HuH-7.5 (cell line): Measurements from ENCODE around the gene MYO1B.

ENCODE experiments used
- DNase-seq: peaks from one replicate; pipeline ENCODE4 v3.0.0; 2011; ENCODE audit warnings: low spot score

MYO1B gene

GRCh38 chr2:191298306-191298705, 53.1 kb downstream of the MYO1B start:
- no peak for DNase-seq

- DNase-seq: no peak
These were observed 53.8 kb downstream of the MYO1B start for GRCh38 chr2:191299010-191299409.

- no peak for DNase-seq
These were observed 54.7 kb downstream of the MYO1B start for GRCh38 chr2:191299866-191300265.

GRCh38 chr2:191301971-191302370, 56.8 kb downstream of the MYO1B start:
- DNase-seq: no peak

GRCh38 chr2:191302459-191303139, 57.4 kb downstream of the MYO1B start:
- no peak for DNase-seq

GRCh38 chr2:191303140-191304005, 58.2 kb downstream of the MYO1B start:
- DNase-seq: no peak

GRCh38 chr2:191304939-191305875, 60.0 kb downstream of the MYO1B start:
- DNase-seq: no peak

- no peak for DNase-seq
These were observed 62.8 kb downstream of the MYO1B start for GRCh38 chr2:191308026-191308425.

- DNase-seq: no peak
These were observed 66.0 kb downstream of the MYO1B start for GRCh38 chr2:191311156-191311555.

GRCh38 chr2:191311627-191312026, 66.4 kb downstream of the MYO1B start:
- peak; percentile 23 for DNase-seq

GRCh38 chr2:191312163-191312562, 67.0 kb downstream of the MYO1B start:
- no peak for DNase-seq

- DNase-seq: no peak
These were observed 67.5 kb downstream of the MYO1B start for GRCh38 chr2:191312662-191313061.

- DNase-seq: no peak
These were observed 69.6 kb downstream of the MYO1B start for GRCh38 chr2:191314697-191315364.

GRCh38 chr2:191315365-191315752, 70.2 kb downstream of the MYO1B start:
- DNase-seq: no peak

GRCh38 chr2:191316246-191316994, 71.2 kb downstream of the MYO1B start:
- DNase-seq: no peak

- no peak for DNase-seq
These were observed 73.0 kb downstream of the MYO1B start for GRCh38 chr2:191318037-191318728.

- DNase-seq: peak; percentile 44
These were observed 73.5 kb downstream of the MYO1B start for GRCh38 chr2:191318729-191319078.

- DNase-seq: no peak
These were observed 74.0 kb downstream of the MYO1B start for GRCh38 chr2:191319186-191319585.

GRCh38 chr2:191320881-191321280, 75.7 kb downstream of the MYO1B start:
- no peak for DNase-seq

- DNase-seq: no peak
These were observed 76.9 kb downstream of the MYO1B start for GRCh38 chr2:191321861-191322662.
